PC-9 (cell line): Measurements from ENCODE around the gene DUSP19. TPM values are rescaled to one million over a fixed set of nuclear protein-coding genes. Genes with fewer than 3 reads are reported as not detected.

Experiments
- BruUV-seq: library from RNA; stranded (reverse); fragments of 400-500 nt; replicated peaks from 2 replicates; lab custom pipeline; 2021; lab: Mats Ljungman, UMichigan
- CTCF ChIA-PET: fragments of 300-600 bp; sonication (Branson Sonifier 250); formaldehyde crosslinking; loops from one replicate; lab custom pipeline; 2022; ENCODE audit warnings: antibody characterized with exemption; lab: Charles Lee
- POLR2A ChIA-PET: fragments of 300-600 bp; sonication (Branson Sonifier 250); formaldehyde crosslinking; loops from one replicate; lab custom pipeline; 2022; ENCODE audit warnings: antibody characterized with exemption; ENCODE audit not compliant: unreplicated experiment; lab: Charles Lee
- DNase-seq, 2 experiments: peaks; one replicate each; pipeline versions ENCODE4 v3.0.0 to v3.0.0-alpha.2; 2015 to 2022; ENCODE audit warnings: mixed read lengths in 1 of 2
- H2AFZ ChIP-seq: fragments of 200-600 bp; sonication (generic); 2 replicates; pipeline ENCODE4 v1.8.1; 2017; ENCODE audit warnings: antibody characterized with exemption
- H3F3A ChIP-seq: fragments of 200-600 bp; sonication (generic); 2 replicates; pipeline ENCODE4 v1.8.1; 2017; ENCODE audit warnings: antibody characterized with exemption, mild to moderate bottlenecking, low read depth; ENCODE audit not compliant: insufficient read depth
- H3K27ac ChIP-seq: fragments of 200-600 bp; sonication (generic); 2 replicates; pipeline ENCODE4 v1.6.1; 2016; ENCODE audit warnings: mixed run types
- H3K27me3 ChIP-seq: fragments of 200-600 bp; sonication (generic); 2 replicates; pipeline ENCODE4 v1.6.1; 2016; ENCODE audit warnings: low read depth, mixed run types; ENCODE audit not compliant: insufficient read depth
- H3K36me3 ChIP-seq: fragments of 200-600 bp; sonication (generic); 2 replicates; pipeline ENCODE4 v1.6.1; 2016; ENCODE audit warnings: low read depth, mixed run types
- H3K4me1 ChIP-seq: fragments of 200-600 bp; sonication (generic); replicated peaks from 2 replicates; pipeline ENCODE4 v1.6.1; 2016; ENCODE audit warnings: mixed run types; ENCODE audit not compliant: insufficient read depth
- H3K4me2 ChIP-seq: fragments of 200-600 bp; sonication (generic); 2 replicates; pipeline ENCODE4 v1.6.1; 2017; ENCODE audit warnings: mixed run types
- H3K4me3 ChIP-seq: fragments of 200-600 bp; sonication (generic); 2 replicates; pipeline ENCODE4 v1.6.1; 2016; ENCODE audit warnings: mixed run types
- H3K79me2 ChIP-seq: fragments of 200-600 bp; sonication (generic); 2 replicates; pipeline ENCODE4 v1.6.1; 2017; ENCODE audit warnings: low read depth, mixed run types
- H3K9me2 ChIP-seq: fragments of 200-600 bp; sonication (generic); 2 replicates; pipeline ENCODE4 v1.8.1; 2017; ENCODE audit warnings: mild to moderate bottlenecking; ENCODE audit not compliant: insufficient read depth
- H3K9me3 ChIP-seq: fragments of 200-600 bp; sonication (generic); 2 replicates; pipeline ENCODE4 v1.8.1; 2016; ENCODE audit warnings: low read depth; ENCODE audit not compliant: insufficient read depth
- H4K20me1 ChIP-seq: fragments of 200-600 bp; sonication (generic); 2 replicates; pipeline ENCODE4 v1.8.1; 2017; ENCODE audit not compliant: insufficient read depth
- EZH2 ChIP-seq: fragments of 200-600 bp; sonication (generic); IDR thresholded peaks from 2 replicates; pipeline ENCODE4 v1.8.0; 2017; ENCODE audit warnings: antibody characterized with exemption, low read depth
- intact Hi-C: fragments of 100-400 bp; cut with micrococcal nuclease; formaldehyde crosslinking; loops from one replicate; pipeline ENCODE4 v1.10.0; 2022; ENCODE audit not compliant: unreplicated experiment
- total RNA-seq: library from RNA; stranded (reverse); gene quantifications from 2 replicates; pipeline ENCODE4 v1.2.3, GENCODE V29; 2021
- TF ChIP-seq, protein P1 (sequence below): fragments of 200-600 bp; sonication (generic); conservative IDR thresholded peaks from 2 replicates; pipeline ENCODE4 v1.6.1; 2017; ENCODE audit warnings: mixed run types, antibody characterized with exemption, mild to moderate bottlenecking, moderate library complexity

Gene DUSP19
- total RNA-seq, 1 experiment from 2014 or later = 8.6 TPM

- Histone ChIP-seq H3K9me3 (no peaks in the 10 kb centered on the region), H3K4me3 (no peak overlapping the region), H2AFZ (no peak overlapping the region), H4K20me1 (no peaks in the 10 kb centered on the region), H3K36me3 (no peaks in the 10 kb centered on the region), H3F3A (no peaks in the 10 kb centered on the region), H3K9me2 (no peaks in the 10 kb centered on the region), H3K27ac (no peak overlapping the region), H3K79me2 (no peaks in the 10 kb centered on the region), H3K4me1 (no peaks in the 10 kb centered on the region), H3K4me2 (no peak overlapping the region), H3K27me3 (no peaks in the 10 kb centered on the region)
- POLR2A ChIA-PET = no interaction called here
- no TSS peak for BruUV-seq
- TF ChIP-seq EZH2 = no peak
- TF ChIP-seq, protein P1, sequence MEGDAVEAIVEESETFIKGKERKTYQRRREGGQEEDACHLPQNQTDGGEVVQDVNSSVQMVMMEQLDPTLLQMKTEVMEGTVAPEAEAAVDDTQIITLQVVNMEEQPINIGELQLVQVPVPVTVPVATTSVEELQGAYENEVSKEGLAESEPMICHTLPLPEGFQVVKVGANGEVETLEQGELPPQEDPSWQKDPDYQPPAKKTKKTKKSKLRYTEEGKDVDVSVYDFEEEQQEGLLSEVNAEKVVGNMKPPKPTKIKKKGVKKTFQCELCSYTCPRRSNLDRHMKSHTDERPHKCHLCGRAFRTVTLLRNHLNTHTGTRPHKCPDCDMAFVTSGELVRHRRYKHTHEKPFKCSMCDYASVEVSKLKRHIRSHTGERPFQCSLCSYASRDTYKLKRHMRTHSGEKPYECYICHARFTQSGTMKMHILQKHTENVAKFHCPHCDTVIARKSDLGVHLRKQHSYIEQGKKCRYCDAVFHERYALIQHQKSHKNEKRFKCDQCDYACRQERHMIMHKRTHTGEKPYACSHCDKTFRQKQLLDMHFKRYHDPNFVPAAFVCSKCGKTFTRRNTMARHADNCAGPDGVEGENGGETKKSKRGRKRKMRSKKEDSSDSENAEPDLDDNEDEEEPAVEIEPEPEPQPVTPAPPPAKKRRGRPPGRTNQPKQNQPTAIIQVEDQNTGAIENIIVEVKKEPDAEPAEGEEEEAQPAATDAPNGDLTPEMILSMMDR = no peak
- no peak for DNase-seq
- CTCF ChIA-PET = no interaction called here
- intact Hi-C loops = no loop called here
Observed at GRCh38 chr2:183049420-183049819, 29.1 kb upstream of the DUSP19 start.

DNA sequence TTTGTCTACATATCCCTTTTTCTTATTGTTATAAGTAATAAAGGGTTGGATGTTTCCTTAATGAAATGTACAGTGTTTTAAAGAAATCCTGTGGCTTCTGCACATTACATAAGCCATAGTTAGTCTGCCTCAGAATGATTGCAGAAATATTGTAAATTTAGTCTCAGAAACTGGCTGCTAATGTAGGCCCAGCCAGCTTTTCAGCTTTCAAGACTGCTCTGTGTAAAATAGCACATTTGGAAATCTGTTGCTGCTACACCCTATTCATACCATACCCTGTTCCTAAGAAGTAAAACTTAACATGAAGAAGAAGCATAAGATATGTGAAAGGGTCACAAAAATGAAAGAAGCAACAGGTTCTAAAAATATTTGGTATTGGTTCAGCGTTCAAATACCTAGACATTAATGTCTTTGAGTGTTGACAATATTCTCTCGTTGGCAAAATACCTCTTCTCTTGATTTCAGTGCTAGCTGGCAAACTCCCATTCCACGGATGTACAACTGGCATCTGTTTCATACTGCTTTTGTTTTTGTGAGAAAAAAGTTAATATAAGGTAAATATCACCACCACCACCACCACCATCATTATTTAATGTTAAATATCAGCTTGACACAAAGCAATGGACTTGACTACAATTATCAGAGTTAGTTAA is 21.1 kb upstream of the DUSP19 start:
- H3K9me2 ChIP-seq = no peaks in the 10 kb centered on the region
- no peaks in the 10 kb centered on the region for H4K20me1 ChIP-seq
- H3K27ac ChIP-seq = no peak overlapping the region
- ChIA-PET CTCF (no interaction called here), POLR2A (no interaction called here)
- peaks cover 16% of the 10 kb centered on the region for H3K4me1 ChIP-seq
- no peaks in the 10 kb centered on the region for H3K9me3 ChIP-seq
- H3K4me3 ChIP-seq = no peak overlapping the region
- no TSS peak for BruUV-seq
- H3F3A ChIP-seq = peaks cover 14% of the 10 kb centered on the region
- intact Hi-C loops = no loop called here
- H3K4me2 ChIP-seq = no peak overlapping the region
- peak overlapping the region; percentile 8; the same call in 1 of the 2 replicates for H2AFZ ChIP-seq
- H3K36me3 ChIP-seq = no peaks in the 10 kb centered on the region
- H3K27me3 ChIP-seq = no peaks in the 10 kb centered on the region
- no peak for TF ChIP-seq EZH2
- TF ChIP-seq, protein P1 = no peak
- peak in 1 of 2 experiments; percentile 33 for DNase-seq
- no peaks in the 10 kb centered on the region for H3K79me2 ChIP-seq

- Histone ChIP-seq H3K27me3 (no peaks in the 10 kb centered on the region), H4K20me1 (no peaks in the 10 kb centered on the region), H3K9me3 (no peaks in the 10 kb centered on the region), H3K4me1 (peaks cover 16% of the 10 kb centered on the region), H2AFZ (peak overlapping the region; percentile 66), H3K4me3 (no peak overlapping the region), H3K36me3 (no peaks in the 10 kb centered on the region), H3K9me2 (no peaks in the 10 kb centered on the region), H3F3A (peaks cover 14% of the 10 kb centered on the region), H3K79me2 (no peaks in the 10 kb centered on the region), H3K27ac (peak overlapping the region; percentile 77), H3K4me2 (peak overlapping the region; percentile 49)
- intact Hi-C loops = loop anchor here (1.0 kb wide), 1 partner anchor 21 kb away; the partner anchor contains the start of gene NCKAP1
- TF ChIP-seq EZH2 = no peak
- TF ChIP-seq, protein P1 = no peak
- BruUV-seq = no TSS peak
- peak in 1 of 2 experiments; percentile 90 for DNase-seq
- CTCF ChIA-PET = interaction anchor here (0.5 to 0.7 kb wide), 2 partner anchors 53 to 180 kb away, joined by 3 to 6 read pairs; no protein-coding TSS in a partner anchor
- POLR2A ChIA-PET = no interaction called here
Observed at GRCh38 chr2:183059561-183059960, 19.0 kb upstream of the DUSP19 start.
